Measurements from ENCODE around the gene SORT1. TPM values are rescaled to one million over a fixed set of nuclear protein-coding genes. Genes with fewer than 3 reads are reported as not detected.
A peak's percentile ranks its signal among the peaks of the same experiment; 100 is the strongest.

SORT1 gene
- total RNA-seq, 2 donors from 2014 or later = 44.9 to 46.2 TPM

- Mint-ChIP-seq H3K9me3 (no peaks in the 10 kb centered on the region), H3K27ac (no peak overlapping the region), H3K4me3 (no peak overlapping the region), H3K27me3 (ENCODE audit: insufficient read depth) (no peaks in the 10 kb centered on the region), H3K4me1 (peaks cover 36% of the 10 kb centered on the region), H3K36me3 (ENCODE audit: low read depth) (no peaks in the 10 kb centered on the region)
- DNase-seq = no peak
- no CpG with 5 or more reads among the region's 2 CpGs for WGBS, 2 experiments (ENCODE audit: insufficient coverage in 1 of 2, insufficient read length in 1 of 2)
- Histone ChIP-seq H3K27ac (ENCODE audit: low read depth, low read length) (no peak overlapping the region), H3K9ac (ENCODE audit: extremely low read depth, low read length, poor library complexity, severe bottlenecking) (no peak overlapping the region), H3K9me3 (ENCODE audit: control insufficient read depth, low read length) (no peaks in the 10 kb centered on the region), H3K4me3 (ENCODE audit: low read length) (no peak overlapping the region), H3K36me3 (ENCODE audit: control insufficient read depth, insufficient read depth, low read length) (no peaks in the 10 kb centered on the region), H3K4me1 (ENCODE audit: control insufficient read depth, insufficient read depth, low read length) (peaks cover 12% of the 10 kb centered on the region), H3K27me3 (ENCODE audit: control insufficient read depth, insufficient read depth, low read length, poor library complexity, severe bottlenecking) (no peaks in the 10 kb centered on the region)
- TF ChIP-seq CTCF (conservative IDR thresholded peaks at IDR 0.05) = no peak
Measured at GRCh38 chr1:109393617-109394233, 4.0 kb downstream of the SORT1 start.

- no peaks in the 10 kb centered on the region for H3K9me3 ChIP-seq (ENCODE audit: control insufficient read depth, low read length)
- Mint-ChIP-seq H3K4me3 (no peak overlapping the region), H3K27ac (no peak overlapping the region), H3K27me3 (ENCODE audit: insufficient read depth) (no peaks in the 10 kb centered on the region), H3K4me1 (peaks cover 31% of the 10 kb centered on the region), H3K36me3 (ENCODE audit: low read depth) (no peaks in the 10 kb centered on the region), H3K9me3 (no peaks in the 10 kb centered on the region)
- peak; percentile 54 for DNase-seq
- H3K4me3 ChIP-seq (ENCODE audit: low read length) = no peak overlapping the region
- no peak for TF ChIP-seq CTCF (conservative IDR thresholded peaks at IDR 0.05)
- H3K36me3 ChIP-seq (ENCODE audit: control insufficient read depth, insufficient read depth, low read length) = no peaks in the 10 kb centered on the region
- H3K27me3 ChIP-seq (ENCODE audit: control insufficient read depth, insufficient read depth, low read length, poor library complexity, severe bottlenecking) = no peaks in the 10 kb centered on the region
- WGBS, 2 experiments (ENCODE audit: insufficient coverage in 1 of 2, insufficient read length in 1 of 2) = 70 to 81% methylated on average over 5 to 10 of the region's 10 CpGs
- no peak overlapping the region for H3K9ac ChIP-seq (ENCODE audit: extremely low read depth, low read length, poor library complexity, severe bottlenecking)
- no peak overlapping the region for H3K27ac ChIP-seq (ENCODE audit: low read depth, low read length)
- H3K4me1 ChIP-seq (ENCODE audit: control insufficient read depth, insufficient read depth, low read length) = peaks cover 9% of the 10 kb centered on the region
Measured at GRCh38 chr1:109392788-109393616, 4.7 kb downstream of the SORT1 start.

- DNase-seq = peak; percentile 64
- no peaks in the 10 kb centered on the region for H3K36me3 Mint-ChIP-seq (ENCODE audit: low read depth)
- H3K27ac Mint-ChIP-seq = no peak overlapping the region
- H3K9me3 Mint-ChIP-seq = no peaks in the 10 kb centered on the region
- Histone ChIP-seq H3K36me3 (ENCODE audit: control insufficient read depth, insufficient read depth, low read length) (no peaks in the 10 kb centered on the region), H3K4me1 (ENCODE audit: control insufficient read depth, insufficient read depth, low read length) (peaks cover 9% of the 10 kb centered on the region), H3K9ac (ENCODE audit: extremely low read depth, low read length, poor library complexity, severe bottlenecking) (no peak overlapping the region), H3K9me3 (ENCODE audit: control insufficient read depth, low read length) (no peaks in the 10 kb centered on the region), H3K4me3 (ENCODE audit: low read length) (no peak overlapping the region), H3K27ac (ENCODE audit: low read depth, low read length) (no peak overlapping the region), H3K27me3 (ENCODE audit: control insufficient read depth, insufficient read depth, low read length, poor library complexity, severe bottlenecking) (no peaks in the 10 kb centered on the region)
- H3K27me3 Mint-ChIP-seq (ENCODE audit: insufficient read depth) = no peaks in the 10 kb centered on the region
- no peak for TF ChIP-seq CTCF (conservative IDR thresholded peaks at IDR 0.05)
- 68 to 74% methylated on average over 4 of the region's 4 CpGs for WGBS, 2 experiments (ENCODE audit: insufficient coverage in 1 of 2, insufficient read length in 1 of 2)
- peaks cover 31% of the 10 kb centered on the region for H3K4me1 Mint-ChIP-seq
- H3K4me3 Mint-ChIP-seq = no peak overlapping the region
Measured at GRCh38 chr1:109392037-109392787, 5.5 kb downstream of the SORT1 start.

All from endodermal cell (in vitro differentiated cells).